Endothelial cell (in vitro differentiated cells): ENCODE results near the gene CDKL4. TPM values are rescaled to one million over a fixed set of nuclear protein-coding genes. Genes with fewer than 3 reads are reported as not detected.

Experiments used
- DNase-seq: peaks from one replicate; pipeline ENCODE4 v3.0.0; 2021; ENCODE audit warnings: low spot score
- H3K27ac Mint-ChIP-seq: one replicate; pipeline ENCODE4 v1.8.0; 2021; ENCODE audit warnings: mixed read lengths, inconsistent platforms; ENCODE audit not compliant: unreplicated experiment
- H3K27me3 Mint-ChIP-seq: one replicate; pipeline ENCODE4 v1.8.0; 2021; ENCODE audit warnings: mild to moderate bottlenecking, moderate library complexity, mixed read lengths, inconsistent platforms; ENCODE audit not compliant: unreplicated experiment
- H3K36me3 Mint-ChIP-seq: one replicate; pipeline ENCODE4 v1.8.0; 2021; ENCODE audit warnings: mild to moderate bottlenecking, low read depth, mixed read lengths, inconsistent platforms; ENCODE audit not compliant: unreplicated experiment
- H3K4me1 Mint-ChIP-seq: one replicate; pipeline ENCODE4 v1.8.0; 2021; ENCODE audit warnings: mild to moderate bottlenecking, mixed read lengths, inconsistent platforms; ENCODE audit not compliant: unreplicated experiment
- H3K4me3 Mint-ChIP-seq: one replicate; pipeline ENCODE4 v1.8.0; 2021; ENCODE audit warnings: mild to moderate bottlenecking, mixed read lengths, inconsistent platforms; ENCODE audit not compliant: unreplicated experiment
- H3K9me3 Mint-ChIP-seq: one replicate; pipeline ENCODE4 v1.8.0; 2021; ENCODE audit warnings: mixed read lengths, inconsistent platforms; ENCODE audit not compliant: unreplicated experiment
- total RNA-seq: library from RNA; stranded (reverse); fragmentation: NEBNext Ultra II Directional; extraction: Animal tissue kit (Norgen Biotek cat#: 25700); gene quantifications from one replicate; pipeline ENCODE4 v1.2.1, GENCODE V29; 2021; ENCODE audit not compliant: unreplicated experiment
- TF ChIP-seq, protein P1 (sequence below): fragments of 200-600 bp; sonication (generic); IDR thresholded peaks from one replicate; pipeline ENCODE4 v1.5.0; 2021; ENCODE audit warnings: antibody characterized with exemption; ENCODE audit not compliant: unreplicated experiment

Gene CDKL4
- total RNA-seq, 1 donor from 2014 or later = 0.92 TPM

- Mint-ChIP-seq H3K36me3 (no peaks in the 10 kb centered on the region), H3K9me3 (no peaks in the 10 kb centered on the region), H3K4me3 (no peak overlapping the region), H3K27me3 (no peaks in the 10 kb centered on the region), H3K4me1 (no peaks in the 10 kb centered on the region), H3K27ac (no peak overlapping the region)
- TF ChIP-seq, protein P1, sequence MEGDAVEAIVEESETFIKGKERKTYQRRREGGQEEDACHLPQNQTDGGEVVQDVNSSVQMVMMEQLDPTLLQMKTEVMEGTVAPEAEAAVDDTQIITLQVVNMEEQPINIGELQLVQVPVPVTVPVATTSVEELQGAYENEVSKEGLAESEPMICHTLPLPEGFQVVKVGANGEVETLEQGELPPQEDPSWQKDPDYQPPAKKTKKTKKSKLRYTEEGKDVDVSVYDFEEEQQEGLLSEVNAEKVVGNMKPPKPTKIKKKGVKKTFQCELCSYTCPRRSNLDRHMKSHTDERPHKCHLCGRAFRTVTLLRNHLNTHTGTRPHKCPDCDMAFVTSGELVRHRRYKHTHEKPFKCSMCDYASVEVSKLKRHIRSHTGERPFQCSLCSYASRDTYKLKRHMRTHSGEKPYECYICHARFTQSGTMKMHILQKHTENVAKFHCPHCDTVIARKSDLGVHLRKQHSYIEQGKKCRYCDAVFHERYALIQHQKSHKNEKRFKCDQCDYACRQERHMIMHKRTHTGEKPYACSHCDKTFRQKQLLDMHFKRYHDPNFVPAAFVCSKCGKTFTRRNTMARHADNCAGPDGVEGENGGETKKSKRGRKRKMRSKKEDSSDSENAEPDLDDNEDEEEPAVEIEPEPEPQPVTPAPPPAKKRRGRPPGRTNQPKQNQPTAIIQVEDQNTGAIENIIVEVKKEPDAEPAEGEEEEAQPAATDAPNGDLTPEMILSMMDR = no peak
- DNase-seq = no peak
These were observed 49.1 kb downstream of the CDKL4 start for GRCh38 chr2:39194686-39195085.

GRCh38 chr2:39188960-39189494 lies 54.7 kb downstream of the CDKL4 start:
- Mint-ChIP-seq H3K36me3 (no peaks in the 10 kb centered on the region), H3K9me3 (no peaks in the 10 kb centered on the region), H3K4me3 (no peak overlapping the region), H3K27ac (no peak overlapping the region), H3K4me1 (no peaks in the 10 kb centered on the region), H3K27me3 (no peaks in the 10 kb centered on the region)
- no peak for DNase-seq
- TF ChIP-seq, protein P1 = no peak

DNA sequence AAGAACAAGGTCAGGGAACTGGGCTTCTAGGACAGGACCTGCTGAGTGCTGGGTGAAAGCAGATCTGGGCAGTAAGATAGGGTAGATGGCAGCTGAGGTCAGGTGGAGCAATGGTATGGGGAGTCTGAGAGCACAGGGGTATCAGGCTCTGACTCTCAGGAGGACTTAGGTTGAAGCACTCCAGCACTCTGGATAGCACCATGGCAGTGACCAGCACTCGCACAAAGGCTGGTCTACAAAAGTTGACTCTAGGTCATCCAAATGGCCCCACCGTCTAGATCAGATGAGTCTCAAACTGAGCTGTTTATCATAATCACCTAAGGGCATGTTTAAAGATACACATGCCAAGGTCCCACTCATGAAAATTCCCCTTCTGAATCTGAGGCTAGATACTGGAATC lies 60.1 kb downstream of the CDKL4 start:
- DNase-seq = no peak
- Mint-ChIP-seq H3K9me3 (no peaks in the 10 kb centered on the region), H3K4me3 (no peak overlapping the region), H3K27ac (no peak overlapping the region), H3K27me3 (no peaks in the 10 kb centered on the region), H3K36me3 (no peaks in the 10 kb centered on the region), H3K4me1 (no peaks in the 10 kb centered on the region)
- TF ChIP-seq, protein P1 = no peak

DNA sequence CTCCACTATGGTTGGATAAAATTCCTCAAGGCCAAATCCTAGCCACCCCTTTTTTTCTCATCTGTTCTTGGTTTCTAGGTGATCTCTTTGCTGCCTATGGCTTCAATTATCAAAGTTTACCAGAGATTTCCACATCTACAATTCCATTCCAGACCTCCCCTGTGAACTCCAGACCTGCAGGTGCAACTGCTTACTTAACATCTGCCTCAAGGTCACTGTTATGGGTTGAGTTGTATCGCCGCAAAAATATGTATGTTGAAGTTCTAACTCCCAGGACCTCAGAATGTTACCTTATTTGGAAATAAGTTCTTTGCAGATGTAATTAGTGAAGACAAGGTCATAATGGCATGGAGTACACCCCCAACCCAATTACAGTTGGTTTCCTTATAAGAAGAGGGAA lies 62.5 kb downstream of the CDKL4 start:
- Mint-ChIP-seq H3K4me3 (no peak overlapping the region), H3K27me3 (no peaks in the 10 kb centered on the region), H3K36me3 (no peaks in the 10 kb centered on the region), H3K27ac (no peak overlapping the region), H3K4me1 (no peaks in the 10 kb centered on the region), H3K9me3 (no peaks in the 10 kb centered on the region)
- TF ChIP-seq, protein P1 = no peak
- DNase-seq = no peak

DNA sequence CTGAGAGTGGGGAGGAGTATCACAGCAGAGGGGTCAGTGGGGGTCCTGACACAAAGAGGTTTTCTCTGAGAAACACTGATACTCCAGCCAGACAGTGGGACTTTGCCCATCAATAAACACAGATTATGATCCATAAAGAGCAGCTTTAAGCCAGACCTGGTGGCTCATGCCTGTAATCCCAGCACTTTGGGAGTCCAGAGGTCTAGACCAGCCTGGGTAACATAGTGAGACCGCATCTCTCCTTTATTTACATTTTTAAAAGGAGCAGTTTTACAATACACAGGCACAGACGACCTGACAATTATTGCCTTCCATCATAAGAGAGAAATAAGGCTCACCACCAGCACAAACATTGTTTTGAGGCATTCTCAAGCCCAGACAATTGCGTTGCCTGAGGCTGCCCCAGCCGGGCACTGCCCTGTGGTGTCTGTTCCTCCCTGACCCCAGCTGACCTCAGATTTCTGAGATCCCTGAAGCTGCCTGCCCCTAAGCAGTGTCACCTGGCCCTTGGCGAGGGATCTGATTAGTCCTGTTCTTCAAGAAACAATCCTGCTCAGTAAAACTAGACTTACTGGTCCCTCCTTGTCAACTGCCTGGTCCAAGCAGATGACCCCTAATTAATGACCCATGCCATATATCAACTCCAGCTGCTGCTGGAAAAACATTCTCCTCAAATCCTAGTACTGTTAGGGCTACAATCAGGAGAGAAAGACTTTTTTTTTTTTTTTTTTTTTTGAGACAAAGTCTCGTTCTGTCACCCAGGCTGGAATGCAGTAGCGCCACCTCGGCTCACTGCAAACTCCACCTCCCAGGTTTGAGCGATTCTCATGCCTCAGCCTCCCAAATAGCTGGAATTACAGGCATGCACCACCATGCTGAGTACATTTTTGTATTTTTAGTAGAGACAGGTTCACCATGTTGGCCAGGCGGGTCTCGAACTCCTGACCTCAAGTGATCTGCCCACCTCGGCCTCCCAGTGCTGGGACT lies 63.5 kb downstream of the CDKL4 start:
- no peak overlapping the region for H3K4me3 Mint-ChIP-seq
- DNase-seq = no peak
- TF ChIP-seq, protein P1 = no peak

More for the DNA sequence above, 63.5 kb downstream of the CDKL4 start:
- no peaks in the 10 kb centered on the region for H3K9me3 Mint-ChIP-seq
- no peaks in the 10 kb centered on the region for H3K4me1 Mint-ChIP-seq
- H3K27me3 Mint-ChIP-seq = no peaks in the 10 kb centered on the region
- H3K36me3 Mint-ChIP-seq = no peaks in the 10 kb centered on the region
- no peak overlapping the region for H3K27ac Mint-ChIP-seq
